WTC11 (cell line): ENCODE measurements around the gene RNF135. TPM values are rescaled to one million over a fixed set of nuclear protein-coding genes. Genes with fewer than 3 reads are reported as not detected.
A peak's percentile ranks its signal among the peaks of the same experiment; 100 is the strongest.

ENCODE experiments used
- AFF4 ChIP-seq: sonication (generic); formaldehyde crosslinking; IDR thresholded peaks from 2 replicates; pipeline ENCODE4 v1.8.1; 2023; ENCODE audit warnings: mild to moderate bottlenecking, missing genetic modification reagents, borderline replicate concordance
- ATF2 ChIP-seq: sonication (generic); formaldehyde crosslinking; IDR thresholded peaks from 2 replicates; pipeline ENCODE4 v1.8.1; 2022; ENCODE audit warnings: low read depth, missing genetic modification reagents, borderline replicate concordance
- CBFB ChIP-seq: sonication (generic); formaldehyde crosslinking; IDR thresholded peaks from 2 replicates; pipeline ENCODE4 v1.8.1; 2022; ENCODE audit warnings: mild to moderate bottlenecking, low read depth, missing genetic modification reagents
- E2F5 ChIP-seq: sonication (generic); formaldehyde crosslinking; IDR thresholded peaks from 2 replicates; pipeline ENCODE4 v1.8.1; 2022; ENCODE audit warnings: mild to moderate bottlenecking, moderate library complexity, missing genetic modification reagents
- ELF4 ChIP-seq: sonication (generic); formaldehyde crosslinking; IDR thresholded peaks from 2 replicates; pipeline ENCODE4 v1.8.1; 2022; ENCODE audit warnings: low read depth, mild to moderate bottlenecking, moderate library complexity, missing genetic modification reagents
- GRHL2 ChIP-seq: fragments of 250-450 bp; sonication (Bioruptor Pico); IDR thresholded peaks from 2 replicates; pipeline ENCODE4 v1.8.0; 2022; ENCODE audit warnings: mild to moderate bottlenecking, moderate library complexity; ENCODE audit not compliant: insufficient replicate concordance, severe bottlenecking
- IRF2 ChIP-seq: sonication (generic); formaldehyde crosslinking; IDR thresholded peaks from 2 replicates; pipeline ENCODE4 v1.8.0; 2022; ENCODE audit warnings: low read depth, missing genetic modification reagents, borderline replicate concordance
- MLX ChIP-seq: sonication (generic); formaldehyde crosslinking; IDR thresholded peaks from 2 replicates; pipeline ENCODE4 v1.8.1; 2023; ENCODE audit warnings: mild to moderate bottlenecking, missing genetic modification reagents, moderate library complexity
- NFE2L1 ChIP-seq: sonication (generic); formaldehyde crosslinking; IDR thresholded peaks from 2 replicates; pipeline ENCODE4 v1.8.1; 2023; ENCODE audit warnings: missing genetic modification reagents
- NR1H2 ChIP-seq: sonication (generic); formaldehyde crosslinking; IDR thresholded peaks from 2 replicates; pipeline ENCODE4 v1.9.0; 2021; ENCODE audit warnings: mild to moderate bottlenecking, moderate library complexity, missing genetic modification reagents
- OVOL2 ChIP-seq: fragments of 250-450 bp; sonication (Bioruptor Pico); IDR thresholded peaks from 2 replicates; pipeline ENCODE4 v1.9.0; 2021; ENCODE audit warnings: mild to moderate bottlenecking, borderline replicate concordance
- PRDM15 ChIP-seq: sonication (generic); formaldehyde crosslinking; IDR thresholded peaks from 2 replicates; pipeline ENCODE4 v1.8.0; 2022; ENCODE audit warnings: missing genetic modification reagents
- PRRX2 ChIP-seq: fragments of 250-450 bp; sonication (Bioruptor Pico); IDR thresholded peaks from 2 replicates; pipeline ENCODE4 v1.8.0; 2021; ENCODE audit warnings: mild to moderate bottlenecking
- RORB ChIP-seq: fragments of 250-450 bp; sonication (Bioruptor Pico); IDR thresholded peaks from 2 replicates; pipeline ENCODE4 v1.9.0; 2021; ENCODE audit warnings: mild to moderate bottlenecking
- SP1 ChIP-seq: sonication (generic); formaldehyde crosslinking; conservative IDR thresholded peaks from 2 replicates; pipeline ENCODE4 v1.8.1; 2022; ENCODE audit warnings: missing genetic modification reagents
- STAT6 ChIP-seq: sonication (generic); formaldehyde crosslinking; conservative IDR thresholded peaks from 2 replicates; pipeline ENCODE4 v1.8.1; 2023; ENCODE audit warnings: mild to moderate bottlenecking, low read depth, missing genetic modification reagents, moderate library complexity
- TP53 ChIP-seq: sonication (generic); formaldehyde crosslinking; IDR thresholded peaks from 2 replicates; pipeline ENCODE4 v1.8.1; 2023; ENCODE audit warnings: mild to moderate bottlenecking, missing genetic modification reagents
- USF2 ChIP-seq: sonication (generic); formaldehyde crosslinking; IDR thresholded peaks from 2 replicates; pipeline ENCODE4 v1.8.1; 2023; ENCODE audit warnings: mild to moderate bottlenecking, missing genetic modification reagents, moderate library complexity
- ZBTB43 ChIP-seq: sonication (generic); formaldehyde crosslinking; IDR thresholded peaks from 2 replicates; pipeline ENCODE4 v1.8.1; 2023; ENCODE audit warnings: mild to moderate bottlenecking, missing genetic modification reagents
- ZNF396 ChIP-seq: fragments of 250-450 bp; sonication (Bioruptor Pico); IDR thresholded peaks from 2 replicates; pipeline ENCODE4 v1.8.0; 2021; ENCODE audit warnings: mild to moderate bottlenecking, moderate library complexity, borderline replicate concordance
- total RNA-seq: library from RNA; stranded (reverse); gene quantifications from 3 replicates; pipeline ENCODE4 v1.2.3, GENCODE V29; 2021

Gene RNF135
- total RNA-seq, 1 experiment from 2014 or later, result 10.3 TPM

- peak; percentile 87 for TF ChIP-seq ELF4 (CRISPR knock-in tag)
- no peak for TF ChIP-seq RORB (CRISPR knock-in tag)
- no peak for TF ChIP-seq NR1H2 (CRISPR knock-in tag)
- peak; percentile 10; the same call in 1 of the 2 replicates for TF ChIP-seq PRDM15 (CRISPR knock-in tag)
- TF ChIP-seq ZNF396, result no peak
- no peak for TF ChIP-seq GRHL2 (CRISPR knock-in tag)
- TF ChIP-seq ATF2 (CRISPR knock-in tag), result no peak
- TF ChIP-seq SP1, result peak; percentile 49; the same call in 1 of the 2 replicates
- TF ChIP-seq USF2, result peak; percentile 36
- no peak for TF ChIP-seq OVOL2
- no peak; the same call in 1 of the 2 replicates for TF ChIP-seq ZBTB43 (CRISPR knock-in tag)
- TF ChIP-seq STAT6 (CRISPR knock-in tag), result 0 out of 2 replicates have a peak, but pooled peaks have one; percentile 92
- TF ChIP-seq PRRX2, result no peak
- no peak; the same call in 1 of the 2 replicates for TF ChIP-seq TP53 (CRISPR knock-in tag)
- TF ChIP-seq AFF4, result 0 out of 2 replicates have a peak, but pooled peaks have one; percentile 33
- TF ChIP-seq CBFB (CRISPR knock-in tag), result peak; percentile 68; the same call in 1 of the 2 replicates
- TF ChIP-seq E2F5 (CRISPR knock-in tag), result peak; percentile 83; the same call in 1 of the 2 replicates
- TF ChIP-seq NFE2L1 (CRISPR knock-in tag), result peak; percentile 77; the same call in 1 of the 2 replicates
- TF ChIP-seq IRF2, result no peak
- peak; percentile 70; the same call in 1 of the 2 replicates for TF ChIP-seq MLX (CRISPR knock-in tag)
These were observed at the start of gene RNF135 (continued) for GRCh38 chr17:30970831-30971567.
